Mesothelial cell of epicardium (in vitro differentiated cells): Measurements from ENCODE around the gene KIAA0319L. TPM values are rescaled to one million over a fixed set of nuclear protein-coding genes. Genes with fewer than 3 reads are reported as not detected.
A peak's percentile ranks its signal among the peaks of the same experiment; 100 is the strongest.

Experiments
- DNase-seq, 2 experiments: peaks; one replicate each; pipeline ENCODE4 v3.0.0; 2021; ENCODE audit warnings: low spot score in 2 of 2; ENCODE audit not compliant: unreplicated experiment in 2 of 2
- H3K27ac Mint-ChIP-seq: 2 replicates; pipeline ENCODE4 v1.8.0; 2021; ENCODE audit warnings: mixed read lengths
- H3K27me3 Mint-ChIP-seq: 2 replicates; pipeline ENCODE4 v1.8.0; 2021; ENCODE audit warnings: low read depth, mixed read lengths
- H3K36me3 Mint-ChIP-seq: 2 replicates; pipeline ENCODE4 v1.8.0; 2021; ENCODE audit warnings: mixed read lengths
- H3K4me1 Mint-ChIP-seq: 2 replicates; pipeline ENCODE4 v1.8.0; 2021; ENCODE audit warnings: mixed read lengths
- H3K4me3 Mint-ChIP-seq: 2 replicates; pipeline ENCODE4 v1.8.0; 2021; ENCODE audit warnings: mild to moderate bottlenecking, moderate library complexity, mixed read lengths
- H3K9me3 Mint-ChIP-seq: 2 replicates; pipeline ENCODE4 v1.8.0; 2021; ENCODE audit warnings: mixed read lengths
- total RNA-seq: library from RNA; stranded (reverse); gene quantifications from 3 replicates; pipeline ENCODE4 v1.2.1, GENCODE V29; 2021
- TF ChIP-seq, protein P1 (sequence below): fragments of 200-600 bp; sonication (generic); IDR thresholded peaks from one replicate; pipeline ENCODE4 v1.5.0; 2021; ENCODE audit warnings: antibody characterized with exemption; ENCODE audit not compliant: unreplicated experiment

KIAA0319L gene
- total RNA-seq, 1 donor from 2014 or later, result 72.5 TPM

DNA sequence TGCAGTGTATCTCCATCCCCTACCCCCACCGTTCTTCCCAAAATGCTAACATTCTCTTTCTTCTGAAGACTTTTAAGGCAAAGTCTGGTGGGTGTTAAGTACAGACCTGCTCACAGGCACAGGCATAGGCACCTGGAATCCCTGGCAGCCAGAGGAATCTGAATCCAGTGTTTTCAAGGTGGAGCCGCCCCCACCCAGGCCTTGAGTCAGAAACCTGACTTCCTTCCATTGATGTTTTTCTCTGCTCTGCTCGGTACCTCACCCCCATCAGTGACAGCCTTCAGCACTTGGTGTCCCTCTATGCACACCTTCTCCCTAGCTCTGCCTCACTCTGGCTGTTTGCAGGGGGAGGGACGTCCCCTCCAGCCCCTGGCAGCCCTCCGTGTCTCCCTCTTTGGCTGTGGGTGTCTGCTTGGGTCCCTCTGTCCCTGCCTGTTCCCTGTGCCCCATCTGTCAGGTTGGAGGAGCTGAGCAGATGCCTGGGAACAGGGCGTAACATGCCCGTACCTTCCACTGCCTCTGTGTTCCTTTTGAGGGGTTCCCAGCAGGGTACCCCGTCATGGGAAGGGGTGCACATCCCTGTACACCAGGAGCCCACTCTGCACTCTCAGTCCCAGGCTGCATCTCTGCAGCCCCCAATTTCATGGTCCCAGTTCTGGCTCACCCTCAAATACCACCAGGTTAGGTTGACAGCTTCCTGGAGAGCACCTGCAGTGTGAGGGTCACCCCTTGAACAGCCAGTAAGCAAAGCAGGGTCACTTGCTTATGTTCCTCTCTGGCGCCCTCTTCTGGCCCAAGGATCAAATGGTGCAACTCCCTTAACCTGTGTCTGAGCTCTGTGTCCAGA lies 7.1 kb upstream of the KIAA0319L start:
- Mint-ChIP-seq H3K36me3 (peaks cover 2% of the 10 kb centered on the region), H3K27ac (no peak overlapping the region), H3K9me3 (no peaks in the 10 kb centered on the region), H3K4me3 (no peak overlapping the region), H3K27me3 (no peaks in the 10 kb centered on the region), H3K4me1 (peaks cover 3% of the 10 kb centered on the region)
- DNase-seq, result peak in 1 of 2 experiments; percentile 76
- TF ChIP-seq, protein P1, sequence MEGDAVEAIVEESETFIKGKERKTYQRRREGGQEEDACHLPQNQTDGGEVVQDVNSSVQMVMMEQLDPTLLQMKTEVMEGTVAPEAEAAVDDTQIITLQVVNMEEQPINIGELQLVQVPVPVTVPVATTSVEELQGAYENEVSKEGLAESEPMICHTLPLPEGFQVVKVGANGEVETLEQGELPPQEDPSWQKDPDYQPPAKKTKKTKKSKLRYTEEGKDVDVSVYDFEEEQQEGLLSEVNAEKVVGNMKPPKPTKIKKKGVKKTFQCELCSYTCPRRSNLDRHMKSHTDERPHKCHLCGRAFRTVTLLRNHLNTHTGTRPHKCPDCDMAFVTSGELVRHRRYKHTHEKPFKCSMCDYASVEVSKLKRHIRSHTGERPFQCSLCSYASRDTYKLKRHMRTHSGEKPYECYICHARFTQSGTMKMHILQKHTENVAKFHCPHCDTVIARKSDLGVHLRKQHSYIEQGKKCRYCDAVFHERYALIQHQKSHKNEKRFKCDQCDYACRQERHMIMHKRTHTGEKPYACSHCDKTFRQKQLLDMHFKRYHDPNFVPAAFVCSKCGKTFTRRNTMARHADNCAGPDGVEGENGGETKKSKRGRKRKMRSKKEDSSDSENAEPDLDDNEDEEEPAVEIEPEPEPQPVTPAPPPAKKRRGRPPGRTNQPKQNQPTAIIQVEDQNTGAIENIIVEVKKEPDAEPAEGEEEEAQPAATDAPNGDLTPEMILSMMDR, result peak; percentile 72

DNA sequence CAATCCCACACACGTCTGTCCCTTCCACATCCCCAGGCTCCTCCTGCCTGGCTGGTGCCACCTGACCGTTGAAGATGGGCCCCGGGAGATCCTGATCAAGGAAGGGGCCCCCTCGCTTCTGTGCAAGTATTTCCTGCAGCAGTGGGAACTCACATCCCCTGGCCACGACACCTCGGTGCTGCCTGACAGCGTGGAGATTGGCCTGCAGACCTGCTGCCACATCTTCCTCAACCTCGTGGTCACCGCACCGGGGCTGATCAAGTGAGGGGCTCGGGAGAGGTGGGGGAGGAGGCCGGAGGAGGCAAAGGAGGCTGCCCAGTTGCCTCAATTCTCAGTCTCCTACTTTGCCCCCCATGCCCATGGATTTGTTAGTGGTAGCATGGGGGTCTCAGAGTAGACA lies 6.0 kb upstream of the KIAA0319L start:
- Mint-ChIP-seq H3K4me1 (peaks cover 7% of the 10 kb centered on the region), H3K9me3 (no peaks in the 10 kb centered on the region), H3K27me3 (no peaks in the 10 kb centered on the region), H3K4me3 (no peak overlapping the region), H3K27ac (no peak overlapping the region), H3K36me3 (peaks cover 2% of the 10 kb centered on the region)
- TF ChIP-seq, protein P1, result no peak
- no peak for DNase-seq

DNA sequence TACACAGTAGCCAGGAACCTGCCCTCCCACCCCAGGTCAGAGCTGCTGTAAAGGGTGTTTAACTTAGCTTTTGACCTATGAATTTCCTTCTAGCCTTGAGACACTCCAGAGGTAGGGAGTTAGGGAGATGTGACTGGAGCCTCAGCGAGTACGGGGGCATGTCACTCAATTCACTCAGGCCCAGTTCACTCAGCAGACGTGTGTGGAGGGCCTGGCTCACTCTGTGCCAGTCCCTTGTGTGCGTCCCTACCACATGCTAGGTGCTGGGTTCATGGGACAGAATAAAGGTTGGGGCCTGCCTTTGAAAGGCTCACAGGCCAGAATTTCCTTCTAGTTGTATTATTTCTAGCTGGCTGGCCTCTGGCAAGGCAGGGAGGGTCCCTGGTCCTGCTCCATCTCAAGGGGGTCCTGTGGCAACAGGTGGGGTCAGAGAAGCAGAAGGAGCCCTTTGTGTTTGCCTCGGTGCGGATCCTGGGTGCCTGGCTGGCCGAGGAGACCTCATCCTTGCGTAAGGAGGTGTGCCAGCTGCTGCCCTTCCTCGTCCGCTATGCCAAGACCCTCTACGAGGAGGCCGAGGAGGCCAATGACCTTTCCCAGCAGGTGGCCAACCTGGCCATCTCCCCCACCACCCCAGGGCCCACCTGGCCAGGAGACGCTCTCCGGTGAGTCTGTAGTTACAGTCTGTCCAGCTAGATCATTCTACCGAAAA lies 4.9 kb upstream of the KIAA0319L start:
- H3K9me3 Mint-ChIP-seq, result no peaks in the 10 kb centered on the region
- H3K4me3 Mint-ChIP-seq, result no peak overlapping the region
- peaks cover 7% of the 10 kb centered on the region for H3K4me1 Mint-ChIP-seq
- H3K27me3 Mint-ChIP-seq, result no peaks in the 10 kb centered on the region
- H3K27ac Mint-ChIP-seq, result no peak overlapping the region
- DNase-seq, result no peak
- TF ChIP-seq, protein P1, result no peak
- H3K36me3 Mint-ChIP-seq, result peaks cover 2% of the 10 kb centered on the region

DNA sequence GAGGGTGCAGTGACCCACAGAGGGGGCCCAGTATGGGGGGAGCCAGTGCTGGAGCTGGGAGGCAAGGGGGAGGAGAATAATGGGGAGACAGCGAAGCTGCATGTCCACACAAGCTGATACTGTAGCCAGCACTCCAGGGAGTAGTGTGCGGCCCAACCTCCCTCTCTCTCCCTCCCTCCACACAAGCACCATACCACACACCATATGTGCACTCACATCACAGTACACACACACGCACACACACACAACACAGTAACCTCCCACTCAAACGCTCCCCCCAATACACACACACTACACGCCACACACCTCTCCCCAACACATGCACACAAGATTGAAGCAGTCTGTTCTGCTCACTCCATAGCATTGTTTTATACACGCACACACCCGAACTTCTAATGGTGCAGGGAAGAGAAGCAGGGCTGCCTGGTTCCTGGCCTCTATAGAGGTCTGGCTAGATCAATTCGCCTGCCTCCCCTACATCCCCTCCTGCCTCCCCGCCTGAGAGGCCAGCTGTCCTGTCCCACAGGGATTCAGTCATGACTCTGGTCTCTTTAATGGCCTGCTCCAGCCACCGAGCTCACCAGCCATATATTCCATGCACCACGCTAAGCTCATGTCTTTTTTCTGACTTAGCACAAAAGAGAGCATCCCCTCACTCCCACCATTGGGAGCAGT lies 4.2 kb upstream of the KIAA0319L start:
- DNase-seq, result no peak
- Mint-ChIP-seq H3K27ac (no peak overlapping the region), H3K36me3 (peaks cover 2% of the 10 kb centered on the region), H3K4me3 (no peak overlapping the region), H3K9me3 (no peaks in the 10 kb centered on the region), H3K4me1 (peaks cover 11% of the 10 kb centered on the region), H3K27me3 (no peaks in the 10 kb centered on the region)
- TF ChIP-seq, protein P1, result no peak

DNA sequence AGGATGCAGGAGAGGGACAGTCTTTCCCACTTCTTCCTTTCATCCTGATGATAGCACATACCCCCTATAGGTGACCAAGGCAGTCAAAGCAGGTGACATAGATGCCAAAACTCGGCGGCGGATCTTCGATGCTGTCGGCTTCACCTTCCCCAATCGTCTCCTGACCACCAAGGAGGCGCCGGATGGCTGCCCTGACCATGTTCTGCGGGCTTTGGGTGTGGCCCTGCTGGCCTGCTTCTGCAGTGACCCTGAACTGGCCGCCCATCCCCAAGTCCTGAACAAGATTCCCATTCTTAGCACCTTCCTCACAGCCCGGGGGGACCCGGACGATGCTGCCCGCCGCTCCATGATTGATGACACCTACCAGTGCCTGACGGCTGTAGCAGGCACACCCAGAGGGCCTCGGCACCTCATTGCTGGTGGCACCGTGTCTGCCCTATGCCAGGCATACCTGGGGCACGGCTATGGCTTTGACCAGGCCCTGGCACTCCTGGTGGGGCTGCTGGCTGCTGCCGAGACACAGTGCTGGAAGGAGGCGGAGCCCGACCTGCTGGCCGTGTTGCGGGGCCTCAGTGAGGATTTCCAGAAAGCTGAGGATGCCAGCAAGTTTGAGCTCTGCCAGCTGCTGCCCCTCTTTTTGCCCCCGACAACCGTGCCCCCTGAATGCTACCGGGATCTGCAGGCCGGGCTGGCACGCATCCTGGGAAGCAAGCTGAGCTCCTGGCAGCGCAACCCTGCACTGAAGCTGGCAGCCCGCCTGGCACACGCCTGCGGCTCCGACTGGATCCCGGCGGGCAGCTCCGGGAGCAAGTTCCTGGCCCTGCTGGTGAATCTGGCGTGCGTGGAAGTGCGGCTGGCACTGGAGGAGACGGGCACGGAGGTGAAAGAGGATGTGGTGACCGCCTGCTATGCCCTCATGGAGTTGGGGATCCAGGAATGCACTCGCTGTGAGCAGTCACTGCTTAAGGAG lies 3.3 kb upstream of the KIAA0319L start:
- Mint-ChIP-seq H3K9me3 (no peaks in the 10 kb centered on the region), H3K4me1 (peaks cover 19% of the 10 kb centered on the region), H3K27me3 (no peaks in the 10 kb centered on the region), H3K4me3 (no peak overlapping the region), H3K27ac (no peak overlapping the region), H3K36me3 (peaks cover 2% of the 10 kb centered on the region)
- DNase-seq, result no peak
- TF ChIP-seq, protein P1, result no peak
